ENCODE results near the gene PDZRN3.
"Not testable (repeated sequence)": the region's sequence is repeated elsewhere in the genome, so short reads cannot be mapped to it uniquely, and the experiment has no call there.

PDZRN3 gene

GRCh38 chr3:73571238-73571794, 53.4 kb downstream of the PDZRN3 start:
- in situ Hi-C loops (cut with MboI; ENCODE audit: low pct_unique_long_range_greater_than_20kb, low sequenced_read_pairs, unreplicated experiment) = no loop called here
- DNase-seq (ENCODE audit: low spot score) = no peak
- TF ChIP-seq CTCF (IDR thresholded peaks at IDR 0.05; ENCODE audit: extremely low read depth, insufficient read depth, missing control alignments) = no peak

- no peak for TF ChIP-seq CTCF (IDR thresholded peaks at IDR 0.05; ENCODE audit: extremely low read depth, insufficient read depth, missing control alignments)
- DNase-seq (ENCODE audit: low spot score) = no peak
- in situ Hi-C loops (cut with MboI; ENCODE audit: low pct_unique_long_range_greater_than_20kb, low sequenced_read_pairs, unreplicated experiment) = no loop called here
Observed at GRCh38 chr3:73569246-73569760, 55.4 kb downstream of the PDZRN3 start.

- no peak for DNase-seq (ENCODE audit: low spot score)
- no peak for TF ChIP-seq CTCF (IDR thresholded peaks at IDR 0.05; ENCODE audit: extremely low read depth, insufficient read depth, missing control alignments)
- in situ Hi-C loops (cut with MboI; ENCODE audit: low pct_unique_long_range_greater_than_20kb, low sequenced_read_pairs, unreplicated experiment) = no loop called here
Observed at GRCh38 chr3:73568371-73568862, 56.3 kb downstream of the PDZRN3 start.

- in situ Hi-C loops (cut with MboI; ENCODE audit: low pct_unique_long_range_greater_than_20kb, low sequenced_read_pairs, unreplicated experiment); DNase-seq (ENCODE audit: low spot score): not testable (repeated sequence)
Observed at GRCh38 chr3:73565374-73565773, 59.4 kb downstream of the PDZRN3 start.

- in situ Hi-C loops (cut with MboI; ENCODE audit: low pct_unique_long_range_greater_than_20kb, low sequenced_read_pairs, unreplicated experiment) = no loop called here
- TF ChIP-seq CTCF (IDR thresholded peaks at IDR 0.05; ENCODE audit: extremely low read depth, insufficient read depth, missing control alignments) = no peak
Observed at GRCh38 chr3:73563896-73564582, 60.7 kb downstream of the PDZRN3 start.

GRCh38 chr3:73561494-73561893, 63.2 kb downstream of the PDZRN3 start:
- no peak for TF ChIP-seq CTCF (IDR thresholded peaks at IDR 0.05; ENCODE audit: extremely low read depth, insufficient read depth, missing control alignments)
- in situ Hi-C loops (cut with MboI; ENCODE audit: low pct_unique_long_range_greater_than_20kb, low sequenced_read_pairs, unreplicated experiment) = no loop called here
- no peak for DNase-seq (ENCODE audit: low spot score)

More at GRCh38 chr3:73563896-73564582, 60.7 kb downstream of the PDZRN3 start:
- DNase-seq (ENCODE audit: low spot score) = no peak

- no peak for TF ChIP-seq CTCF (IDR thresholded peaks at IDR 0.05; ENCODE audit: extremely low read depth, insufficient read depth, missing control alignments)
- DNase-seq (ENCODE audit: low spot score) = no peak
- in situ Hi-C loops (cut with MboI; ENCODE audit: low pct_unique_long_range_greater_than_20kb, low sequenced_read_pairs, unreplicated experiment) = no loop called here
Observed at GRCh38 chr3:73559749-73560148, 65.0 kb downstream of the PDZRN3 start.
